A172 (cell line): ENCODE results near the gene SMIM32. TPM values are rescaled to one million over a fixed set of nuclear protein-coding genes. Genes with fewer than 3 reads are reported as not detected.

Source experiments
- DNase-seq: peaks from one replicate; pipeline ENCODE4 v3.0.0-alpha.2; 2015; ENCODE audit warnings: low spot score
- total RNA-seq: library from RNA; depleted of rRNA; stranded (reverse); fragments of >200 nt; shearing (Covaris generic); gene quantifications from 2 replicates; pipeline ENCODE4 v1.2.3, GENCODE V29; 2014

SMIM32 gene
- total RNA-seq, 1 experiment from 2014 or later: not detected

DNA sequence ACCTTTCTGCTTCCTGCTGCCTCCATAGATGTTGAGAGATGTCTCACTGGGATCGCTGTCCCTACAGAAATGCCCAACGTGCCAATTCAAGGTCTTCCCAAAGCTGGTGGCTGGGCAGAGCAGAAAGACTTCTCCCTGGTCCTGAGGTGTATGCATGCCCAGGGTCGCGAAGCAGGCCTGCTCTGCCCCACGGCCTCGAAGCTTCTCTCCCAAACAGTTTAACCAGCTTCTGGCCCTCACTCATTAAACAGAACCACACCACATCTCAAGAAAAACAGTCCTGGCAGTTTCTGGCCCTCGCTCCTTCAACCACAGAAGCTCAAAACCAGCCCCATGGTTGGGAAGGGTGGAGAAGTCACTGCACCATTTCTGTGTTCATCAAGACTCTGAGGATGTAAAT is 14.7 kb upstream of the SMIM32 start:
- DNase-seq: no peak

DNA sequence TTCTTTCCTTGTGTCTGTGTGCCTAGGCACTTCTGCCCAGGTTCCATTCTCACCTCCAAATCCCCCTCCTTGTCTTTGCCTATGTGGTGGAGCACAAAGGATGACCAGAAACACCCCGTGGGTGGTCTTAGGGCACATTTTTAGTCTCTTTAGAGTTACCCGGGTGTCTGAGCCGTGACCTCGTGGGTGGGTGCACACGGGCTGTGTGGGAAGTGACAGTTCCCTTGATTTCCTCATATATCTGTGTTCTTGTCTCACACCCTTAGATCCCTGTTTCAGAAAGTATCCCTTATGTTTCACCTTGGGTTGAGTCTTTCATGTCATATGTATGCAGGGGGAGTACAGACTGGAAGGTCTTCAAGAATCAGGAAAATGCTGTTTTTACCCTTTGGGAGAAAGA is 13.4 kb upstream of the SMIM32 start:
- no peak for DNase-seq

DNA sequence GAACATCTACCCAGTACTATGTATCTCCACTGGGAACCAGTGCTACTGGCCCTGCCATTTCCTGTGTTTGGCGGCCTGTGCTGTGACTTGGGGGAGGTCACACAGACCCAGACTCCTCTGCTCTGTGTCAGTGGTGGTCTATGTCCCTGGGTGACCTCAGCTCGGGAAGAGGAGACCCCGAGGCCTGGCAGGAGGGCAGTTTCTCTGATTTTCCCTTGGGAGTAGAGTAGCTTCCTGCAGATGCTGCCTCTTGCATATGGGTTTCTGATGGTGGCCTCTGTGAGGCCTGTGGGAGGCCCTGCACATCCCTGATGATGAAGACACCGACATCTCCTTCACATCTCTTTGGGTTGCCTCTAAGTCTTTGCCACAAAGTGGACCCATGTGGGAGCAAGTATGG is 13.0 kb upstream of the SMIM32 start:
- DNase-seq: no peak

DNA sequence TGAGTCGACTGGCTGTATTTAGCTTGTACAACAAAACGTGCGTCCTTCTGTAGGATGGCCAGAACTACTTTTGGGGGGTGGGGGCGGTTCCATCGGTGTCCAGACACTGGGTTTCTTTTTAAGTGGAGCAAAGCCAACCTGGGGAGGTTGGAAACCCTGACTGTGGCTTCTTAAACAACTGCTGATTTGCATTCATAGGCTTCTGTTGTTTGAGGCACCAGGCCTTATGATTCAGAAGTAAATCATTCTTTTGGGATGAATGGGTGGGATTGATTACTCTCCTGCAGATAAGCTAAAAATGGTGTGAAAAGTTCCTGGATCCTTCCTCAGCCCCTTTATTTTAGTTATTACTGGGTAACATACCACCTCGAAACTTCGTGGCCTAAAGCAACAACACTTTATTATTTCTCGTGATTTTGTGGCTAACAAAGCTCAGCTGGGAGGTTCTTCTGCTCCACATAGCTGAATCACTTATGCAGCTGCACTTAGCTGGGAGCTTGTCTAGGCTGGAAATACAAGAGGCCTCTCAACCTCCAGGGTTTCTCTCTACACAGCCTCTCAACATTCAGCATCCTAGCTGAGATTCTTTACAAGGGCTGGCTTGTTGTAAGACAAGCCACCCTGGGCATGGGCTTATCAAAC is 12.2 kb upstream of the SMIM32 start:
- DNase-seq: no peak

DNA sequence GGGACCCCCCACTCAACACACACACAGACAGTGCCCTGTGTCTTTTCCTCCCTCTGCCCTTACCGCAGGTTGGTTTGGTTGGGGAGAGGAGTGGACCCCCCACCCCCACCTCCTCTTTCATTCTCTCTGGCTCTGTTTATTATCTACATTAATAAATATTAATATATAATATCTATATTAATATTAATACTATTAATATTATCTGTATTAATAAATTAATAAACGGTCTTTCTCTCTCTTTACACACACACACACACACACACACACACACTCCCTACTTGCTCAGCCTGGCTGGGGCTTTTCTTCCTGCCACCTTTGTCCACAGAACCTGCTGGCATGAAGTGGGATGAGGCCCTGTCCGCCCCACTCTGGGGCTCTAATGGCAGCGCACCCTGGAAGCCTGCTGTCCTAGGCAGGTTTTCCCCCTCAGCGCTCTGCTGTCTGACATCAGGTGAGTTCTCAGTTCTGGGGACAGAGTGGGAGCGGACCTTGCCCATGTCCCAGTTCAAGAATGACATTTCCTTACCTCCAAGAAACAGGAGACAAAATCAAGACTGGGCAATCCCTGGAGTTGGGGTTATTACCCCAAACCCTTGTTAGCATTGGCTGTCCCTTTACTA is 10.5 kb upstream of the SMIM32 start:
- no peak for DNase-seq

DNA sequence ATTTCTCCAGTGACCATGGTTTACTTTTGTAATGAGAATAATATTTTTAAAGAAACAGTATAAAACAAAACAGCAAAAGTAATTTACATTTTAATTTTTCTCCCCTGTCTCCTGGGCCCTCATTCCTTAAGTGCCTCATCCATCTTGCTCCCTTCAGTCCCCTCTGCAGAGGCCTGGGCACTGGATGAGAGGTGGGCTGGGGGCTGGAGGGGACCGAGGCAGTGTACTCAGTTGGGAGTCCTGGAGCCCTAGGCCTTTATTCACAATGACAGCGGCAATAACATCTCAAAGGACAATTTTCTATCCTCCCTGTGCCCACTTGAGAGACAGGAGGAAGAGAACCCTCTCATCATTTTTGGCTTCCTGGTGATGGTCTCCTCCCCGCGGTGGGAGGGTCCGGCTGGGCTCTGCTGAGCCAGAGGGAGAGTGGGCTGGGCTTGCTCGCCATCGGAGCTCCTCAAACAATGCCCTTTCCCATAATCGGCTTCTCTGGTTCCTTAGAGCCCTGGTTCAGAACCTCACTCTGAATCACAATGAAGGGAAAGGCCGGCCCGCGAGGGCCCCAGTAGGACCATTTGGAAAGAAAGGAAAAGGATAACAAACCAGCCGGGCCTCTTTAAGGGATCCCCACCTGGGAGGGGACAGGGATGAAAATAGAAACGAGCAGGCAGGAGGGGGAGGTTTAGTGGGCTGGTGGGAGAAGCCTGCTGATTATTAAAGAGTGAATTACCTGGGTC is 9.7 kb upstream of the SMIM32 start:
- no peak for DNase-seq

DNA sequence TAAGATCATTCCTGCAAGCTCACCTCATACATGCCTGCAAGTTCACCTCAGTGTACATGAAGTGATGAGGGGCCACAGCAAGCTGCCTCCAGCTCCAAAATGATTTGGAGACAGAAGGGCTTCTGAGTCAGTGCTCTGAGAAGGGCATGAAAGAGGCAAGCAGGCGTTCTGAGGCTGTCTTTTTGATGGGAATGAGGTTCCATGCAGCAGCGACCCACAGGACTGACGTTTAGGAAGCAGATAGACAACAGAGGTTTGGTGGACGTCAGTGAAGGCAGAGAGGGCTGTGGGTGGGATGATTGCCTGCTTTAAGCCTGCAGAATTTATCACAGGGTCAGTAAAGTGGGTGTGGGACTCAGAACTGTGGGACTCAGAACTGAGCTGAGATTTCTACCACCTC is 8.9 kb upstream of the SMIM32 start:
- no peak for DNase-seq

DNA sequence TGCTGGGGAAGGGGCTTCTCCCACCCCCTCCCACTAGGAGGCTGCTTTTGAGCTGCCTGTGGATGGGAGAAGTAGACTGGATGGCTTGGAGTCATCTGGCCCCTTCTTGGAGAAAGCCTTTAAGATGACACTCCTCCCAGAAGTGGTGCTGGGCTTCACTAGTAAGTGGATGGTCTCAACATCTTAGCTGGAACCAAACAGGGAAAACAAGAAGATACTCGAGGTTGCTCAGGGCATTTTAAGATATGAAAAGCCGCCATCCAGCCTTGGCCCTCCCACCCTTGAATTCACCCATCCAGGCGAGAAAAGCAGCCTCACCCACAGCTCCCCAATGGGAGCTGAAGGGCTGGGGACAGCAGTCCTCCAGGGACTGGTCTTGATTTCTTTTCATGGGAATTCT is 7.8 kb upstream of the SMIM32 start:
- no peak for DNase-seq

DNA sequence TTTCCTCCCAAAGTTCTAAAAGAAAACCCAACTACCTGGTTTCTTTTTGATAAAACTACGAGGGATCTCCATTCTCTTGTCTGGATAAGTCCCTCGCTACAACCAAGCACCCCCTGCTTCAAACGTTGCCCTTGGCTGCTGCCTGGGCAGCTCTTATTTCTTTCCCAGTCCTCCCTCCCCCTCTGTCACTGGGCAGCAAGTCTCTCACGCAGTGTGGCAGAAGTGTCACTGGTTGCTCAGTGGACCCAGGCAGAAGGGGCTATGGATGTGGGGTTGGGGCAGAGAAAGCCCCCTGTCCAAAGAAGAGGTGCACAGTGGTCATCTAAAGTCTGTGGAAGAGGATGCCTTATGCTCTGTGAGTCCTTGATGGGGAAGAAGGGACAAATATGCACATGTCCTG is 7.2 kb upstream of the SMIM32 start:
- no peak for DNase-seq

DNA sequence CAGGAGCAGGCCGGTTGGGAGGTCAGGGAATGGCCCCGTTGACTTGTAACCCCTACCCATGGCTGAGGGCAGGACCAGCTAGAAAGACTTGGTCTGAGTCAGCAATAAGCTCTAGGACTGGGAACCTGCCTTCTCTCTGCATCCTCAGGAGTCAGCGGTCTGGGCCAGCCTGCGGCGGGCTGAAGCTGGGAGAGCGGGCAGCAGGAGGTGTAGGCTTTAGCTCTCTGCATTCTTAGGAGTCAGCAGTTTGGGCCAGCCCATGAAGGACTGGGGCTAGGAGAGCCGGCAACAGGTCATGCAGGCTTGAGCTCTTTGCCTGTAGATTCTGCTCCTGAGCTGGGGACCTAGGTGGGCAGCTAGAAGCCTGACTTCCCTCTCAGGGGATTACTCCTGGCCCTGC is 6.4 kb upstream of the SMIM32 start:
- no peak for DNase-seq

DNA sequence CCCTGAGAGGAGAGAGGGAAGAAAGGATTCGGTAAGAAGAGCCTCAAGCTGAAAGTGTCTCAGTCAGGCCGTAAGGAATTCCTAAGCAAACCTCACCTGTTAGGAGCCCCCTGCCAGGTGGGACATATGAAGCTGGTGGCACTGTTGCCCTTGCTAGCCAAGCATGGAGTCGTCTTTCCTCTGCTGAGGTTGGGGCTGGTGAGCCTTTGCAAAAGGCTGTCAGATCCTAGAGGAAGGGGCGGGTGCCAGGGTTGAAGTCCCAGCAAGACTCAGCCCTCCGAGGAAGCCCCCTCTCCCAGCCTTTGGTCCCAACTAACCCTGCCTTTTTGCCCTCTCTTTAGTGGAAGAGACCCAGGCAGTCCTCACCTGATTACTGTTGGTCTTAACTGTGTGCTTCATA is 5.5 kb upstream of the SMIM32 start:
- DNase-seq: no peak

DNA sequence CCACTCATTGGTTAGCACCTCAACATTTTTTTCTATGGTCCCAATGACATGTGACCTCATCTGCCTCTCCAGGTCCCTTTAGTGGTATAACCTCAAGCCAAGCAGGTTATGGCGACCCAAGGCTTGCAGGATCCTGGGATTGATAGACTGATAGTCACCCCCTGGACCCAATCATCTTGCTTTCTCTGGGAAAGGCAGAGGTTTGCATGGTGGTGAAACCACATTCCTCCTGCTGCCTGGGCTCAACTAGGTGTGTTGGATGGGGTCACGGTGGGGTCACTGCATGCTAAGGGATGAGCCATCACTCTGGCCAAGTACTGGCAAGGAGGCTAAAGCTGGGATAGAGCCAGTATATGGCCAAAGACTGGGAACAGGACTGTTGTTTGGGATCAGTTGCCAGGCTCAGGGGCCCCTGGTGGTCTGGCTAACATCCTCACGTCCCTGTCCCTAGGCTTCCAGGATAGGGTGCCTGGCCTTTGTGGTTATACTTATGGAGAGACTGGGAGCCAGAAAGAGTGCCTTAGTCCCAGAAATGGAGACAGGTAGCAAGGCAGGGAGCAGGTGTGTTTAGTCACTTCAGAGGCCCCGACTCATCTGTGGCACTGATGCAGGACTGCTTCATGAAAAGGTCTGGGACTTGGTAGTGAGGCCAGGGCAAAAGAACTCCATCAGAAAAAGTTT is 4.6 kb upstream of the SMIM32 start:
- no peak for DNase-seq

DNA sequence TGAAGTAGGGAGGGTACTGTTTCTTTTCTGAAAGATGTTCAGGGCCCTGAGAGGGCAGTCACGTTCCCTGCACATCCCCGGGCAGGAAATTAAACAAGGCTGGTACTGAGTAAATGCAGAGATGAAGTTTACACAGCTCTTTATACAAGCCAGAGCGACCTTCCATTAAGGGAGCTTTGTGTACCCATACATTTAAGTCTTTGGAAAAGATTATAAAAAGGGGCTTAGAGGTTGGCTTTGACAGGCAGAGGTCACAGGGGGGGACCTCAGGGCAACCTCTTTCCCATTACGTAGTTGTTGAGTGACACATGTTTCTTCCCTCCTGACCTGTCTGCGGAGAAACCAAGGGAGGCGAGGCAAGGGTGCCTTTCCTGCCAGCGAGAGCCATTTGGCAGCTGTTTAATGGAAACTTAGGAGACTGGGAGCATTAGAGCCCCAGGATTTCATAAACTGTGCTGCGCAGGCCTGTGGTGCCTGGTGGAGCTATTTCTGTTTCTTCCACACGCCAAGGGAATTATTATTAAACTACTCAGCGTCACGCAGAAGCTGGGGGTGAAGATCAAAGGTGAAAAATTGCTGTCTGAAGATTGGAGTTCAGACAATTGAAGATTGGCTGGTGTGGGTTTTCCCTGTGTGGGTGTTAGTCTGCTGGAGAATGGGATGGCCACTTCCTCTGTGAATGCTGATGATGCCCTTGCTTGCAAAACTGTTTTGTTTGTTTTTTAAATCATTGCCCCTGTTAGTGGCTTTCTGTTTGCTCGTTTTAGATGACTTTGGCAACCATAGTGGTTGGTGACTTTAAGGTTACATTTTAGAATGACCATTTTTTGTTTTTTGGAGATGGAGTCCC is 3.2 kb upstream of the SMIM32 start:
- no peak for DNase-seq

DNA sequence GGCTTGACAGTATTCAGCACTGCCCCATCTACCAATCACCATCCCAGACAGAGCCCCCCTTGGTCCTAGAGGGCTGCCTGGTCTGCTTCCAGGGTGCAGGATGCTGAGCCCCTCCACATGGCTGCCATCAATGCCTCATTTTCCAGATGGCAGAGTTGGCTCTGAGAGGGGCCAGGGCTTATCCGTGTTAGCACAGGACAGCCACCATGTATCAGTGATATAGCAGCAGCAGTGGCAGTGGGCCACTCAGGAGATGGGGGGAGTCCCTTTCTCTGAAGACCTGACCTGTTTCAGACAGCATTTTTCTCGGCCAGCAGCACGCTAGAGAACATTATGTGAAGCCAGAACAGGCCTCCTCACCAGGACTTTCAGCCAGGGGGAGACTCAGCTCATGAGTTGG is 1.6 kb upstream of the SMIM32 start:
- DNase-seq: no peak

DNA sequence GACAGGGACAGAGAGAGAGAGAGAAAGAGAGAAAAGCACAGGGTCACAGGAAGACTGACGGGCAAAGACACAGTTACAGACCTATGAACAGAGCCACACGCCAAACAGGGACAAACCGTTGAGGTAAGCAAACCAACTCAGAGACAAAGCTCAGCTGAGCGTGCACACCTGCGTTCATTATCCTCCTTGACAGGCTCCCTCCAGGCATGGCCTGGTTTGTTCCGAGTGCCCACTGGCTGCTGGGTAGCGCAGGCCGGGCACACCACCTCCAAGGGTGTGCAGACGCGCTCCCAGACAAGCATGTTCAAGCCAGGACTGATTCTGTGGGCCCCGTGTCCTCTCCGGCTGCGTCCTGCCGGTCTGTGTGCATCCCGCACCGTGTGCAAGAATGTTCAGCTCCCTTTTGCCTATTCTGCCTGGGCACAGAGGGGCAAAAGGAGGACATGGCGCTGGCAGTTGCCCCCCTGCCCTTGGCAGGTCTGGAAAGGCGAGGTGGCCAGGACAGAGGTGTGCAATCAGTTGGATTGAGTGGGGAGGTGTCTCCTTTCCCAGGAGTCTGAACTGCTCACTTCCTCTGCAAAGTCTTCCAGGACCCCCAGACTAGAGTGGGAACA is 467 bp upstream of the SMIM32 start:
- no peak for DNase-seq

DNA sequence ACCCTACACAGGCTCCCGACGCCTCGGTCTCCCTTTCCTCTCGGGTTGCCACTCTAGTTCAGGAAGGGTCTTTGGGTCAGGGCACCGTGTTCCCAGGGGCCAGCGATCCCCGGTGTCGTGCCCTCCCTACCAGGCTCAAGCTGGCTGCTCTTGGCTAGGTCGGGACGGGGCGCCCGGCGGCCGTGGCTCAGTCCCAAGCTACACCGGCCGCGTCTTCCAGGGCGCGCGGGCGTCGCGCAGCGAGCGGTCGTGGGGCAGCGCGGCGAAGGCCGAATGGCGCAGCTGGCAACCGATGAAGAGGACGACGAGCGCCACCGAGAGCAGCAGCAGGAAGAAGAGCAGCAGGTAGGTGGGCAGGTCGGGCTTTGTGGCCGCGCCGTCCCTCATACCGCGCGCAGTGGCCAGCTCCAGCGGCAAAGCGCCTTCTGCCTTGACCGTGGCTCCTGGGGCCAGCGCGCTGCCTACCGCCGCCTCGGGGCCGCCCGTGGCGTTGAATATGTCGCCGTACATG is 892 bp downstream of the SMIM32 start:
- no peak for DNase-seq

DNA sequence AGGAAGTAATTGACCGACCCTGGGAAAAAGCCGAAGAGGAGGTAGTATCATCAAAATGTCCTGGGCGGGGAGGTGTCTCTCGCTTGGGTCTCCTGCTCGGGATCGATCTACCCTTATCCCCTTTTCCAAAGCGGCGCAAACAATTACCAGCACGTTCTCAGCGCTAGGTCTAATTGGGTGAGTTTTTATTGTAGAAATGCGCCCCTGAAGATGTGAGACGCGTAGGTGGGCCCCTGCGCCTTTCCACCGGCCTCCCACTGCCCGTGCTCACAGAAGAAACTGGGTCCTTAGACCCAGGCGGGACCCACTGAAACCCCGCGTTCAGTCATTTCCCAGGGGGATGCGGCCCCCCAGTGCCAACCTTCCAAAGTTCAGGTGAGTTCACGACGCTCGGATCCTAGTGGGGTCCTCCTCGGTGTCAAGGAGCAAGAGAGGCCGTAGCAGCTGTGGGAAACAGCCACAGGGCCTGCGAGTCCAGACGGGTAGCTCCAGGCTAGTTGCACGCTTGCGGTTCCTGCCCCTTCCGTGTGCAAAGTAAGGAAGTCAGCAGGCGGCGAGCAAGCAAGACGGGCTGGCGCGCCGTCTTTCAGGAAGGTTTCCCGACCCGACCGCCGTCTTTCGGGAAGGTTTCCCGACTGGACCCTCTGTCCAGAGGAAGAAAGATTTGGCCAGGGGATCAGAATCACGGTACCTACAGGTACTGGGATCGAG is 1.5 kb downstream of the SMIM32 start:
- DNase-seq: no peak

DNA sequence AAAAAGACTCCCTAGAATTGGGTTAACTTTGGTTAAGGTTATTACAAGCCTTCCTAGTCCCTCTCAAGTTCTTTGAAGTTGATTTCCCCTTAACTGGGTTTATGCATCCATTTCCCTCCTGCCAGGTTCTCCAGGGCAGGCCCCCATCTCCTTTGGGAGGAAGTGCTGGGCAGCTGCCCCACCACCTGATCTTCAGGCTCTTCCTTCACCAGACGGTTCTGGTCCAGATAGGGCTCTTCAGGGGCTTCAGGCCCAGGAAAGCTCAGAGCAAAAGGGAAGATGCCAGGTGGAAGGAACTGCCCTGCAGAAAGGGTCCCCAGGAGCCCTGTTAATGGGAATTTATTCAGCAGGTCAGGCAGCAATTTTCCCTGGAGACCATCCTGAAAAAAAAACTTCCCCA is 2.1 kb downstream of the SMIM32 start:
- DNase-seq: no peak

DNA sequence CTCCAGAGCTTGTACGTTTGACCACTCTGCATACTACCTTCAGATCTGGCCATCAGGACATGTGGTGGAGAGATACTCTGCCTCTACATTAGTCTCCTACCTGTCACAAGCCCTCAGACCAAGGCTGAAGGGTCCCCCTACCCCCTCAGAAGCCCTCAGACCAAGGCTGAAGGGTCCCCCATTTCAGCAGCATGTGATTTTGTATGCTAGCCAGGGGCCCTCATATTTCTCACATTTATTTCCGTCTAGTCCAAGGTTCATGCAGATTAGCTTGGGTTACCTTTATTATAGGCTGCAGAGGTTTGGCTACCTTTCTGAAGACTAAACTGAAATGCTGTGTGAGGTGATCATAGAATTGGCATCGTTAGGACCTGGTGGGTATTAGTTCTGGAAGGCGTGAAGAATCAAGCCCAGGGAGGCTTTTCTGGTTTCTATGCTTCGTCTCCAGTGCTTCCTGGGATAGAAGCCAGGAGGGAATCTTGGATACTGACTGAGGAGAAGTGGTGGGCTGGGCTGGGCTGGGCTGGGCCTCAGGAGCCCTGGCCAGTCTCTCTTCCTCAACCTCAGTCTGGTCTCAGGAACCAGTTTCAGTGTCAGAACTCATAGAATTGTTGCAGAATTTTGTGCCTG is 2.8 kb downstream of the SMIM32 start:
- DNase-seq: no peak

DNA sequence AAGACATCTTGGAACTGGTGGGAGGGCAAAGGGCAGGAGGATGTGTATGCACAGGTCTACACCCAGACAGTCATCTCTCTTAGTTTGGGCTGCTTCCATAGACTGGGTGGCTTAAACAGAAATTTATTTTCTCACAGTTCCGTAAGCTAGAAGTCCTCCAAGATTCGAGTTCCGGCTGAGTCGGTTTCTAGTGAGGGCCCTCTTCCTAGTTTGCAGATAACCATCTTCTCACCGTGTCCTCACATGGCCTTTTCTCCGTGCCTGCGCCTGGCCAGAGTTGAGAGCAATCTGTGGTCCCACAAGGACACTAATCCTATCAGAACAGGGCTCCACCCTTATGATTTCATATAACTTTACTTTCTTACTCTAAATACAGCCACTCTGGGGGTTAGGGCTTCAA is 4.1 kb downstream of the SMIM32 start:
- DNase-seq: no peak
